ENCODE data around the gene SHF. TPM values are rescaled to one million over a fixed set of nuclear protein-coding genes. Genes with fewer than 3 reads are reported as not detected.

Gene SHF
- total and polyA plus RNA-seq, 2 of the 4 experiments (the other 2 are of a cell fraction) = 1.8 to 3.5 TPM

GRCh38 chr15:45185903-45186770 is 1.6 kb downstream of the SHF start (continued):
- TF ChIP-seq BHLHE40 (IDR thresholded peaks at IDR 0.05; ENCODE audit: low read depth, low read length) (no peak), ELK1 (IDR thresholded peaks at IDR 0.05; ENCODE audit: borderline replicate concordance, low read depth, low read length) (no peak), CEBPB (IDR thresholded peaks at IDR 0.05; ENCODE audit: low read depth, low read length) (no peak)
